Measurements from ENCODE around the gene RNF149. TPM values are rescaled to one million over a fixed set of nuclear protein-coding genes. Genes with fewer than 3 reads are reported as not detected.

RNF149 gene
- total RNA-seq, 3 donors from 2014 or later (not counting 1 experiment from before 2014, with no cell fraction given), result 133 to 151 (median 149) TPM

- ATAC-seq (no peak), DNase-seq (no peak)
- Mint-ChIP-seq H3K27ac (no peak overlapping the region), H3K4me3 (no peak overlapping the region), H3K4me1 (peaks cover 0 to 4% of the 10 kb centered on the region in 2 donors), H3K9me3 (no peaks in the 10 kb centered on the region), H3K27me3 (ENCODE audit: low read depth in 2 of 2) (no peaks in the 10 kb centered on the region), H3K36me3 (no peaks in the 10 kb centered on the region)
- 97% methylated on average over 6 of the region's 6 CpGs for WGBS (ENCODE audit: insufficient coverage)
- H3K9me3 ChIP-seq (ENCODE audit: control insufficient read depth, insufficient read depth, low read length), result no peaks in the 10 kb centered on the region
- H3K4me3 ChIP-seq (ENCODE audit: low read length), result no peak overlapping the region
- no peaks in the 10 kb centered on the region for H3K27me3 ChIP-seq (ENCODE audit: control insufficient read depth, insufficient read depth, low read length)
- intact Hi-C loops (cut with micrococcal nuclease), result no loop called here
- no peaks in the 10 kb centered on the region for H3K4me1 ChIP-seq (ENCODE audit: control insufficient read depth, insufficient read depth, low read length)
- no peak overlapping the region for H3K27ac ChIP-seq (ENCODE audit: low read length)
- no peaks in the 10 kb centered on the region for H3K36me3 ChIP-seq (ENCODE audit: control insufficient read depth, insufficient read depth, low read length)
- no peak for TF ChIP-seq CTCF (IDR thresholded peaks at IDR 0.05)
Measured at GRCh38 chr2:101232770-101233169, 75.7 kb downstream of the RNF149 start.

- 90% methylated on average over 6 of the region's 6 CpGs for WGBS (ENCODE audit: insufficient coverage)
- Mint-ChIP-seq H3K27ac (no peak overlapping the region), H3K9me3 (no peaks in the 10 kb centered on the region), H3K4me1 (peaks cover 0 to 4% of the 10 kb centered on the region in 2 donors), H3K27me3 (ENCODE audit: low read depth in 2 of 2) (no peaks in the 10 kb centered on the region), H3K4me3 (no peak overlapping the region), H3K36me3 (no peaks in the 10 kb centered on the region)
- no peaks in the 10 kb centered on the region for H3K9me3 ChIP-seq (ENCODE audit: control insufficient read depth, insufficient read depth, low read length)
- DNase-seq (no peak), ATAC-seq (no peak)
- H3K27ac ChIP-seq (ENCODE audit: low read length), result no peak overlapping the region
- H3K36me3 ChIP-seq (ENCODE audit: control insufficient read depth, insufficient read depth, low read length), result no peaks in the 10 kb centered on the region
- H3K4me3 ChIP-seq (ENCODE audit: low read length), result no peak overlapping the region
- H3K4me1 ChIP-seq (ENCODE audit: control insufficient read depth, insufficient read depth, low read length), result no peaks in the 10 kb centered on the region
- no peaks in the 10 kb centered on the region for H3K27me3 ChIP-seq (ENCODE audit: control insufficient read depth, insufficient read depth, low read length)
- intact Hi-C loops (cut with micrococcal nuclease), result no loop called here
- no peak for TF ChIP-seq CTCF (IDR thresholded peaks at IDR 0.05)
Measured at GRCh38 chr2:101231937-101232730, 76.4 kb downstream of the RNF149 start.

GRCh38 chr2:101231240-101231639 lies 77.3 kb downstream of the RNF149 start:
- ATAC-seq (no peak), DNase-seq (no peak)
- intact Hi-C loops (cut with micrococcal nuclease), result no loop called here
- Histone ChIP-seq H3K27me3 (ENCODE audit: control insufficient read depth, insufficient read depth, low read length) (no peaks in the 10 kb centered on the region), H3K36me3 (ENCODE audit: control insufficient read depth, insufficient read depth, low read length) (no peaks in the 10 kb centered on the region), H3K27ac (ENCODE audit: low read length) (no peak overlapping the region), H3K4me3 (ENCODE audit: low read length) (no peak overlapping the region), H3K9me3 (ENCODE audit: control insufficient read depth, insufficient read depth, low read length) (no peaks in the 10 kb centered on the region), H3K4me1 (ENCODE audit: control insufficient read depth, insufficient read depth, low read length) (no peaks in the 10 kb centered on the region)
- no peak for TF ChIP-seq CTCF (IDR thresholded peaks at IDR 0.05)
- Mint-ChIP-seq H3K36me3 (no peaks in the 10 kb centered on the region), H3K9me3 (no peaks in the 10 kb centered on the region), H3K27me3 (ENCODE audit: low read depth in 2 of 2) (peaks cover 1 to 2% of the 10 kb centered on the region in 2 donors), H3K4me3 (no peak overlapping the region), H3K4me1 (peaks cover 2 to 4% of the 10 kb centered on the region in 2 donors), H3K27ac (no peak overlapping the region)
- 100% methylated on average over 1 of the region's 1 CpG for WGBS (ENCODE audit: insufficient coverage)

Measured in natural killer cell (primary cell).